DOHH2 (cell line): ENCODE results near the gene PORCN.

Experiments
- H3F3A ChIP-seq: fragments of 200-600 bp; sonication (generic), shearing (Covaris generic); 2 replicates; pipeline ENCODE4 v1.6.0; 2016; ENCODE audit warnings: antibody characterized with exemption, mild to moderate bottlenecking; ENCODE audit not compliant: control insufficient read depth, insufficient read depth
- H3K27ac ChIP-seq: fragments of 200-600 bp; sonication (generic); 2 replicates; pipeline ENCODE4 v1.5.1; 2014; ENCODE audit warnings: low read depth, mild to moderate bottlenecking, low read length, moderate library complexity
- H3K27me3 ChIP-seq: fragments of 200-600 bp; sonication (generic); 2 replicates; pipeline ENCODE4 v1.6.1; 2014; ENCODE audit warnings: mild to moderate bottlenecking, low read length, mixed read lengths; ENCODE audit not compliant: control insufficient read depth
- H3K36me3 ChIP-seq: fragments of 200-600 bp; sonication (generic); 2 replicates; pipeline ENCODE4 v1.6.1; 2014; ENCODE audit warnings: mild to moderate bottlenecking, low read length, moderate library complexity, mixed read lengths; ENCODE audit not compliant: control insufficient read depth
- H3K4me1 ChIP-seq: fragments of 200-600 bp; sonication (generic); 2 replicates; pipeline ENCODE4 v1.6.1; 2014; ENCODE audit warnings: mild to moderate bottlenecking, low read length, mixed read lengths; ENCODE audit not compliant: control insufficient read depth
- H3K4me2 ChIP-seq: fragments of 200-600 bp; sonication (generic); 2 replicates; pipeline ENCODE4 v1.6.0; 2014; ENCODE audit warnings: mild to moderate bottlenecking, low read length, moderate library complexity
- H3K4me3 ChIP-seq: fragments of 200-600 bp; sonication (generic); 2 replicates; pipeline ENCODE4 v1.5.1; 2014; ENCODE audit warnings: mild to moderate bottlenecking, low read length, mixed read lengths
- H3K79me2 ChIP-seq: fragments of 200-600 bp; sonication (generic); 2 replicates; pipeline ENCODE4 v1.6.1; 2014; ENCODE audit warnings: mild to moderate bottlenecking, low read length, mixed read lengths; ENCODE audit not compliant: control insufficient read depth
- H3K9me2 ChIP-seq: fragments of 200-600 bp; sonication (generic); replicated peaks from 2 replicates; pipeline ENCODE4 v1.6.1; 2014; ENCODE audit warnings: mild to moderate bottlenecking, low read length, mixed read lengths; ENCODE audit not compliant: control insufficient read depth
- H3K9me3 ChIP-seq: fragments of 200-600 bp; sonication (generic); 2 replicates; pipeline ENCODE4 v1.6.1; 2014; ENCODE audit warnings: antibody characterized with exemption, low read length, mixed read lengths; ENCODE audit not compliant: control insufficient read depth, insufficient read depth
- H4K20me1 ChIP-seq: fragments of 200-600 bp; sonication (generic); 2 replicates; pipeline ENCODE4 v1.6.0; 2014; ENCODE audit warnings: low read depth, mild to moderate bottlenecking, antibody characterized with exemption, low read length, moderate library complexity; ENCODE audit not compliant: control insufficient read depth, insufficient read depth
- EZH2phosphoT487 ChIP-seq: fragments of 200-600 bp; sonication (generic); IDR thresholded peaks from 2 replicates; pipeline ENCODE4 v1.6.1; 2017; ENCODE audit warnings: borderline replicate concordance, mild to moderate bottlenecking, antibody characterized with exemption, low read length, moderate library complexity, mixed read lengths
- TF ChIP-seq, protein P1 (sequence below): fragments of 200-600 bp; sonication (generic); IDR thresholded peaks from one replicate; pipeline ENCODE4 v1.5.1; 2014; ENCODE audit warnings: antibody characterized with exemption, mild to moderate bottlenecking, low read depth, low read length; ENCODE audit not compliant: poor library complexity, severe bottlenecking

PORCN gene

DNA sequence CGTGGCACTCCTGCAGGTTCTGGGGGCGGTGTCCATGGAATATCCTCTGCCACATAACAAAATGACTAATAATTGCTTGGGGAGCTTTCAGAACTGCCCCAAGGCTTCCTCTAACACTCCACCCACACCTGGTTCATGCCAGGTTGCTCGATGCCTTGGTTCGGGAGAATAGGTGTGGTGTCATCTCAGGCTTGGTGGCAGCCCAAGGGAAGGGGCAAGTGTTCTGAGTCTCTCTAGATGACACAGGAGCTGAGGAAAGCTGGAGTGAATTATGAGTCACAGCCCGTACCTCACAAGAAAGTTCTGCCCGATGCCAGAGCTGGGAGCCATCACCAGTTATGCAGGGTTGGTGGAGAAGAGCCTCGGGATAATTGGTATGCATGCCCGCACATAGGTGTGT is 18.1 kb upstream of the PORCN start:
- Histone ChIP-seq H3K4me2 (no peak overlapping the region), H3K4me1 (no peaks in the 10 kb centered on the region), H4K20me1 (no peaks in the 10 kb centered on the region), H3K36me3 (peaks cover 2% of the 10 kb centered on the region; the same call in 1 of the 2 replicates), H3K27me3 (no peaks in the 10 kb centered on the region), H3K79me2 (no peaks in the 10 kb centered on the region), H3K4me3 (no peak overlapping the region), H3K9me3 (no peaks in the 10 kb centered on the region), H3K27ac (no peak overlapping the region), H3K9me2 (no peaks in the 10 kb centered on the region), H3F3A (no peaks in the 10 kb centered on the region)
- no peak for TF ChIP-seq EZH2phosphoT487
- TF ChIP-seq, protein P1, sequence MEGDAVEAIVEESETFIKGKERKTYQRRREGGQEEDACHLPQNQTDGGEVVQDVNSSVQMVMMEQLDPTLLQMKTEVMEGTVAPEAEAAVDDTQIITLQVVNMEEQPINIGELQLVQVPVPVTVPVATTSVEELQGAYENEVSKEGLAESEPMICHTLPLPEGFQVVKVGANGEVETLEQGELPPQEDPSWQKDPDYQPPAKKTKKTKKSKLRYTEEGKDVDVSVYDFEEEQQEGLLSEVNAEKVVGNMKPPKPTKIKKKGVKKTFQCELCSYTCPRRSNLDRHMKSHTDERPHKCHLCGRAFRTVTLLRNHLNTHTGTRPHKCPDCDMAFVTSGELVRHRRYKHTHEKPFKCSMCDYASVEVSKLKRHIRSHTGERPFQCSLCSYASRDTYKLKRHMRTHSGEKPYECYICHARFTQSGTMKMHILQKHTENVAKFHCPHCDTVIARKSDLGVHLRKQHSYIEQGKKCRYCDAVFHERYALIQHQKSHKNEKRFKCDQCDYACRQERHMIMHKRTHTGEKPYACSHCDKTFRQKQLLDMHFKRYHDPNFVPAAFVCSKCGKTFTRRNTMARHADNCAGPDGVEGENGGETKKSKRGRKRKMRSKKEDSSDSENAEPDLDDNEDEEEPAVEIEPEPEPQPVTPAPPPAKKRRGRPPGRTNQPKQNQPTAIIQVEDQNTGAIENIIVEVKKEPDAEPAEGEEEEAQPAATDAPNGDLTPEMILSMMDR, result no peak

DNA sequence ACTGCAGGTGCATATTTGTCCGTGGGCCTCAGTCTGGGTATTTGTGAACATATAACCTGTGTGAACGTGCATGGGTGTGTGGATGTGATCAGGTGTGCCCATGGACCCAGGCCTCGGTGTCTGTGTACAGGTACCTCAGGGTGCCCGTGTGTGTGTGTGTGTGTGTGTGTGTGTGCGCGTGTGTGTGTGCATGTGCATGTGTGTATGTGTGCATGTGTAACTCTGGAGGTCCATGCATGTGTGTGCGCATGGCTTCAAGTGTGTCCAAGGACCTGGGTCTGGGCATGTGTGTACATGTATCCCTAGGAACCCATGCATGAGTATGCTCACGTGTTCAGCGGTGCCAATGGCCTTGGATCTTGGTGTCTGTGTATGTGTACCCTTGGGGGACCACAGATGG is 17.0 kb upstream of the PORCN start:
- Histone ChIP-seq H3K9me3 (no peaks in the 10 kb centered on the region), H3K27ac (no peak overlapping the region), H4K20me1 (no peaks in the 10 kb centered on the region), H3K4me2 (no peak overlapping the region), H3K27me3 (no peaks in the 10 kb centered on the region), H3K9me2 (no peaks in the 10 kb centered on the region), H3K36me3 (no peaks in the 10 kb centered on the region), H3F3A (no peaks in the 10 kb centered on the region), H3K4me3 (no peak overlapping the region), H3K79me2 (no peaks in the 10 kb centered on the region), H3K4me1 (no peaks in the 10 kb centered on the region)
- TF ChIP-seq EZH2phosphoT487, result no peak
- TF ChIP-seq, protein P1, result no peak

DNA sequence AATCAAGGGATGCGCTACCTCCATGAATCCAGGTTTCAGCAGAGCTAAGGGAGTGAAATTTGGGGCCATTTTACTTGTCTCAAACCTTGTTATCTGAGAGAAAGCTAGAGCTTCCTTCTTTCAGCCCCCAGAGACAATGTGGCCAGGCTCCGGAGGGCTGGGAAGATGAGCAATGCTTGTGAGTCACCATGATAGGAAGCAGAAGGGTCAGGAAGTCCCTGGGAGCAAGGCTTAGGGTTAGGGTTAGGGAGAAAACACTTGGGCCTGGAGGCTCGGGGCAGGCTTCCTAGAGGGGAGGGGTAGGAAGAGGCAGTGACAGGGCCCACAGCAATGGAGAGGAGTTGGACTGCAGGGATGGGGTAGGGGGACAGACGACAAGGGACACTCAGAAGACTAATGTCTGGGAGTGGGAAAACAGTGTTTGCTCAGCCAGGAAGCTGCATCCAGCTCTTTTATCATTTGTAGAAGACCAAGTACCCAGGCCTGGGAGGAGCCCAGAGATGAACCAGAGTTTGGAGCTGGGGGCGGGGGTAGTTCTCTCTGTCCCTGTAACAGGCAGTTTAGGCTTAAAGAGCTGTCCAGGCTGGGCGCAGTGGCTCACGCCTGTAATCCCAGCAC is 16.4 kb upstream of the PORCN start:
- Histone ChIP-seq H3K79me2 (no peaks in the 10 kb centered on the region), H3K4me1 (no peaks in the 10 kb centered on the region), H3K27ac (no peak overlapping the region), H3K4me2 (no peak overlapping the region), H4K20me1 (no peaks in the 10 kb centered on the region), H3K27me3 (no peaks in the 10 kb centered on the region), H3K4me3 (no peak overlapping the region), H3K9me2 (no peaks in the 10 kb centered on the region), H3K36me3 (no peaks in the 10 kb centered on the region), H3F3A (no peaks in the 10 kb centered on the region), H3K9me3 (no peaks in the 10 kb centered on the region)
- no peak for TF ChIP-seq EZH2phosphoT487
- TF ChIP-seq, protein P1, result no peak
